ENCODE results near the gene CCDC39. TPM values are rescaled to one million over a fixed set of nuclear protein-coding genes. Genes with fewer than 3 reads are reported as not detected.

Gene CCDC39
- total RNA-seq = 0.05 TPM
- polyA plus RNA-seq = 0.02 TPM
- long read RNA-seq, donor 1 = 0 reads
- long read RNA-seq, donor 2 = 0 reads
- long read RNA-seq, donor 3 = 0 reads
- long read RNA-seq, donor 4 = 0 reads
- long read RNA-seq, donor 5 = 0 reads
- long read RNA-seq, donor 6 = 0 reads
- long read RNA-seq, donor 7, partial matches to known transcripts = 42 of 51 reads
- long read RNA-seq, donor 7, other reads (novel, unspliced or antisense) = 9 of 51 reads
- long read RNA-seq, donor 8 = 0 reads
- long read RNA-seq, donor 9 = 0 reads
- long read RNA-seq, donor 10 = 0 reads

DNA sequence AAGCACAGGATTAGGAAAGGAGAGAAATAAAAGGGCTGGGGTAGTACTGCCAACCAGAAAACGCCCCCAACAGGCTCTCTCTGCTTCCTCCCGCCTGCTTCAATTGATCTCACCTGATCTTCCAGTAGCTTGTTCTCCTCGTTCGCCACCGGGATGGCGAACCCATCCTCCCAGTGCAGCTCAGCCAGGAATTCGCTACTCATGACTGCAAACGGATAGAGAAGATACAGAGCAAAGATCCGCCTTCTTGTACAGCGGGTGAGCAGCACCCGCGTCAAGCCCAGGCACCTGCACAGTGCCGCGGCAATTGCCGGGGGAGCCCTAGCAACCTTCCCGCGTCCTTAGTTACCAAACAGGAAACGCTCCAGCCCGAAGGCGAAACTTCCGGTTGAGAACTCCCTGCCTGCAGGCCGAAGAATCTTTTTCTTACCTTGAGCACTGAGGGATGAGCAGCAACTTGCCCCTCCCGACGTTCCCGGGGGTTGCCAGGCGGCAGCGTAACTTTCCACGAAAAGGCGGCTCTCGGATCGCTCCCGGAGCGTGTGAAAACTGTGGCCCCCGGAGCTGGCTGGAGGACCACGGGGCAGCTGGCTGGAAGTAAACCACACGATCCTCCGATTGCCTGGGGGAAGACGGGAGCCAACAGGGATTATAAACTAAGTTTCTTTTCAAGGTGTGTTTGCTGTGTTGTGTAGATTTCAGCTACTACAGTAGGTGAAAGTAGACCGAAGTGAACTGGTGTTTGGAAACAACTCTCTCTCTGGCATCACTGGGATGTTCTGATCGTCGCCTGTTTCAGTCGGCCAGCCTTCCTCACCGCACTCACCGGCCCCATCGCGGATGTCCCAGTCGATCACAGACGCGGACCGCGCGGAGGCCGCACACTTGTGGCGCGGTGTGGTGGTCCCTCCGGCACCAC is at the start of gene CCDC39:
Gene CCDC39 (minus strand): TSS at position 312 of the 919 bp plus-strand sequence. CDS start 109 bp downstream, at position 203.
- peak; percentile 50 to 86 (median 70) for DNase-seq (ENCODE audit: low read depth in 6 of 9, low spot score in 9 of 9)
- H3K9me3 ChIP-seq (ENCODE audit: control insufficient read depth in 2 of 2, insufficient read depth in 1 of 2, low read length in 1 of 2) = no peaks in the 10 kb centered on the region
- peaks cover 15 to 25% of the 10 kb centered on the region in 2 donors for H3K27me3 ChIP-seq (ENCODE audit: control insufficient read depth in 2 of 2, insufficient read depth in 1 of 2, low read length in 1 of 2)
- H3K36me3 ChIP-seq (ENCODE audit: control insufficient read depth in 2 of 2, insufficient read depth in 2 of 2, low read length in 1 of 2) = no peaks in the 10 kb centered on the region
- H3K4me1 ChIP-seq (ENCODE audit: control insufficient read depth in 2 of 2, insufficient read depth in 2 of 2, low read length in 2 of 2) = peaks cover 8 to 12% of the 10 kb centered on the region in 2 donors
- H3K27ac ChIP-seq (ENCODE audit: low read depth in 1 of 2, low read length in 1 of 2) = no peak within 1 kb of the TSS
- H3K4me3 ChIP-seq (ENCODE audit: low read length in 2 of 2) = peak within 1 kb of the TSS; percentile 46 to 52
- 2% methylated on average over 56 of the region's 56 CpGs for WGBS

DNA sequence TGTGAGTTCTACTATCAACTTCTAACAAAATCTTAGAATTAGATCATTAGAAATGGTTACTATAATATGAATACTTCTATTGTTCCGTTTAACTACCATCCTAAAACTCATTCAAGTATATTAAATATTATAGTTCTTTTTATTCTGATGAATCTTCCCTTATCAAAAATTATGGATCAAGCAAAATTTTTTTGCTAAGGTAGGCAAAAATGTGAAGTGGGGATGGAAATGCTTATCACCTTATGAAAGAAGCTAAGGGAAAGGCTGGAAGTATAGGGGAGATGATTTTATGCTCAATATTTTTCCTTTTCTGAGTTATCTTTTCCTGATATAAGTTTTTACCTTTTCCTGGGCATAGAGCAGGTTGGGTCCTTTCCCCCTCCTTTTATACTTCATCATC is 40.7 kb upstream of the CCDC39 start:
- Histone ChIP-seq H3K27ac (ENCODE audit: low read depth in 1 of 2, low read length in 1 of 2) (no peak overlapping the region), H3K27me3 (ENCODE audit: control insufficient read depth in 2 of 2, insufficient read depth in 1 of 2, low read length in 1 of 2) (no peaks in the 10 kb centered on the region), H3K36me3 (ENCODE audit: control insufficient read depth in 2 of 2, insufficient read depth in 2 of 2, low read length in 1 of 2) (no peaks in the 10 kb centered on the region), H3K9me3 (ENCODE audit: control insufficient read depth in 2 of 2, insufficient read depth in 1 of 2, low read length in 1 of 2) (no peaks in the 10 kb centered on the region), H3K4me1 (ENCODE audit: control insufficient read depth in 2 of 2, insufficient read depth in 2 of 2, low read length in 2 of 2) (no peaks in the 10 kb centered on the region), H3K4me3 (ENCODE audit: low read length in 2 of 2) (no peak overlapping the region)
- DNase-seq (ENCODE audit: low read depth in 6 of 9, low spot score in 9 of 9) = no peak
- WGBS = 54% methylated on average over 1 of the region's 1 CpG

DNA sequence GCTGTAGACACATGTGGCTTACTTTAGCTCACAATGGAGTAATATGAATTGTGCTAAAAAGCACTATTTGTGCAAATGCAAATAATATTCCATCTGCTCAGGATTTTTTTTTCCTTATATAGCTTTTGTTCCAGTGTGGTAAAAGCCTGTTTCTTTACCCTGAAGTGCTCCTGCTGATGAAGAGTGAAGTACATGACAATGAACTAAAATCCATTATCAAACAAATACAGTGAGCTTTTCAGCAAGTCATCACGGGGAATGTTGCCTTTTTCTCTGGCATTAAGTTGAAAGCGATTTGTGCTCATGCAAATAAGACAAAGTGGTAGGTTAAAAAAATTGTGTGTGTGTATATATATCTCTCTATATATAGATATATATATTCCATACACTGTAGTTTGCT is 28.6 kb upstream of the CCDC39 start:
- H3K27me3 ChIP-seq (ENCODE audit: control insufficient read depth in 2 of 2, insufficient read depth in 1 of 2, low read length in 1 of 2) = no peaks in the 10 kb centered on the region
- H3K4me1 ChIP-seq (ENCODE audit: control insufficient read depth in 2 of 2, insufficient read depth in 2 of 2, low read length in 2 of 2) = no peaks in the 10 kb centered on the region
- WGBS = 64% methylated on average over 2 of the region's 2 CpGs
- no peaks in the 10 kb centered on the region for H3K9me3 ChIP-seq (ENCODE audit: control insufficient read depth in 2 of 2, insufficient read depth in 1 of 2, low read length in 1 of 2)
- no peak for DNase-seq (ENCODE audit: low read depth in 6 of 9, low spot score in 9 of 9)
- H3K36me3 ChIP-seq (ENCODE audit: control insufficient read depth in 2 of 2, insufficient read depth in 2 of 2, low read length in 1 of 2) = no peaks in the 10 kb centered on the region
- H3K4me3 ChIP-seq (ENCODE audit: low read length in 2 of 2) = no peak overlapping the region
- H3K27ac ChIP-seq (ENCODE audit: low read depth in 1 of 2, low read length in 1 of 2) = no peak overlapping the region

DNA sequence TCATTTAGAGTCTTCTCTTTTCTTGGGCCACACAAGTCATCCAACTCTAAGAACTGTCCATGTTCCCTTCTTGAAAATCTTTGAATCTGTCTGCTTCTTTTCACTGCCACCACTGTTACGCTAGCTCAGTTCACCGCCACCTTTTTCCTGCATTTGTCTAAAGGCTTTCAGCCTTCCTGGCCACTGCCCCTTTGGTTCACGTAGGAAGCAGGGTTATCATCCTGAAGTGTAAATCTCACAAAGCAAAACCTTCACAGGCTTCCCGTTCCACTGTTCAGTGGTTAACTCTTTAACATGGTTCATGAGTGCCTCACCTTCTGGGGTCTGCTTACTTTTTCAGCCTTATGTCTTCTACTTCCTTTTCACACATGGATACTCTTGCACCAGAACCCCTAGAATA is 26.3 kb upstream of the CCDC39 start:
- H3K27ac ChIP-seq (ENCODE audit: low read depth in 1 of 2, low read length in 1 of 2) = no peak overlapping the region
- WGBS = 22% methylated on average over 4 of the region's 4 CpGs
- no peaks in the 10 kb centered on the region for H3K27me3 ChIP-seq (ENCODE audit: control insufficient read depth in 2 of 2, insufficient read depth in 1 of 2, low read length in 1 of 2)
- no peaks in the 10 kb centered on the region for H3K9me3 ChIP-seq (ENCODE audit: control insufficient read depth in 2 of 2, insufficient read depth in 1 of 2, low read length in 1 of 2)
- DNase-seq (ENCODE audit: low read depth in 6 of 9, low spot score in 9 of 9) = no peak
- H3K4me3 ChIP-seq (ENCODE audit: low read length in 2 of 2) = no peak overlapping the region
- no peaks in the 10 kb centered on the region for H3K4me1 ChIP-seq (ENCODE audit: control insufficient read depth in 2 of 2, insufficient read depth in 2 of 2, low read length in 2 of 2)
- no peaks in the 10 kb centered on the region for H3K36me3 ChIP-seq (ENCODE audit: control insufficient read depth in 2 of 2, insufficient read depth in 2 of 2, low read length in 1 of 2)

DNA sequence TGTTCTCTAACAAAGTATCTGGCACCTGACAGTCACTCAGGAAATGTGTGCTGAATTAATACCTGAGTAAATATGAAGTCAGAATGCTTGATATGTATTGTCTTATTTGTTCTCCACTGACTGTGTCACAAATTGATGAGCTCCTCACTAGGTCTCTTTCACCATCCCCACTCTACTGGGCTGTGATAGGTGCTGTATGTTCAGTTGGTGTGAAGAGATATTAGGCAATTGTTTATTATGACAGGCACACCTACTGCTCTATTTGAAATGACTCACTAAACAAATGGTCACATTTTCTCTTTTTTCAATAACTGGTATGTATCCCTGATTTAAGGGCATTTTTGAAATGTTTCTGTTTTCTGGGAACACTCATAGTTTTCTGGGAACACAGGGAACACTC is 25.2 kb upstream of the CCDC39 start:
- no peaks in the 10 kb centered on the region for H3K36me3 ChIP-seq (ENCODE audit: control insufficient read depth in 2 of 2, insufficient read depth in 2 of 2, low read length in 1 of 2)
- H3K4me3 ChIP-seq (ENCODE audit: low read length in 2 of 2) = no peak overlapping the region
- DNase-seq (ENCODE audit: low read depth in 6 of 9, low spot score in 9 of 9) = no peak
- no peak overlapping the region for H3K27ac ChIP-seq (ENCODE audit: low read depth in 1 of 2, low read length in 1 of 2)
- no peaks in the 10 kb centered on the region for H3K27me3 ChIP-seq (ENCODE audit: control insufficient read depth in 2 of 2, insufficient read depth in 1 of 2, low read length in 1 of 2)
- H3K9me3 ChIP-seq (ENCODE audit: control insufficient read depth in 2 of 2, insufficient read depth in 1 of 2, low read length in 1 of 2) = no peaks in the 10 kb centered on the region
- no peaks in the 10 kb centered on the region for H3K4me1 ChIP-seq (ENCODE audit: control insufficient read depth in 2 of 2, insufficient read depth in 2 of 2, low read length in 2 of 2)

DNA sequence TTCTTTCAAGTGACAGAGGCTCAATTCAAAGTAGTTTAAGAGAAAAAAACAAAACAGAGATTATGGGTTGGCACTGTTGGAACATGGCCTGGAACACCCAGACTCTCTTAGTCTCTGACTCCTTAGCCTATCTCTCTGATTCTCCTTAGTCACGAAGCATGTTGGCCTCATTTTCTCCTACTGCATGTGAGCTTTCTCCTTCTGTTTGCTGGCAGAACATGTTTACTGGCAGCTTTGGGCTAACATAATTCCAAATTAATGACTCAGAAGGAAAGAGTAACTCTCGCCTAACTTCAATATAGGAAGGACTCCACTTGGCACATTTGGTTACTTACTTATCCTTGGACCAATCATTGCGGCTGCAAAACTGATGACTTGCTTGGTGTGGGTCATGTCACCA is 21.7 kb upstream of the CCDC39 start:
- no peaks in the 10 kb centered on the region for H3K36me3 ChIP-seq (ENCODE audit: control insufficient read depth in 2 of 2, insufficient read depth in 2 of 2, low read length in 1 of 2)
- no peak overlapping the region for H3K27ac ChIP-seq (ENCODE audit: low read depth in 1 of 2, low read length in 1 of 2)
- no peaks in the 10 kb centered on the region for H3K4me1 ChIP-seq (ENCODE audit: control insufficient read depth in 2 of 2, insufficient read depth in 2 of 2, low read length in 2 of 2)
- 96% methylated on average over 3 of the region's 3 CpGs for WGBS
- H3K4me3 ChIP-seq (ENCODE audit: low read length in 2 of 2) = no peak overlapping the region
- H3K9me3 ChIP-seq (ENCODE audit: control insufficient read depth in 2 of 2, insufficient read depth in 1 of 2, low read length in 1 of 2) = no peaks in the 10 kb centered on the region
- DNase-seq (ENCODE audit: low read depth in 6 of 9, low spot score in 9 of 9) = no peak
- no peaks in the 10 kb centered on the region for H3K27me3 ChIP-seq (ENCODE audit: control insufficient read depth in 2 of 2, insufficient read depth in 1 of 2, low read length in 1 of 2)

DNA sequence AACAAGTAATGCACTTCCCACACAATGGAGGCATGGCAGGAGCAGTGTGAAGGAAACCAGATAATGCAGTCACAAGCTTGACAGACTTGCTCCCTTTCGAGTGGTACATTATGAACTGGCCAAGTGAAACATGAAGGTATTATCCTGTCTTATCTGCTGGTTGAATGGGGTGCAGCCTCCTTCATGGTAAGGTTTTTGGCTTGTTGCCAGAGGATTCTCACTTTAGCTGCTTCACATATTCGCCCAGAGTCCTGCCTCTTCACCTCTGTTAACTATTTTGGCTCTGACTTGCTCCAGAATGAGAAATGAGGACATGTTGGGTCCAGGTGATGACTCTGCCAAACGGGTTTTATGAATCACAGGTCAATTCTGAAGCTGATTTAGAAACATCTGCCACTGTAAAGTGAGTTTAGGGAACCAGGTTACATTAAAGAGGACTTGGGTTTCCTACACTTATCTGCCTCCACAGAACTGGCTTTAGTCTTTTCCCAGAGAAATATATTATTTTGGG is 19.5 kb upstream of the CCDC39 start:
- H3K4me3 ChIP-seq (ENCODE audit: low read length in 2 of 2) = no peak overlapping the region
- H3K36me3 ChIP-seq (ENCODE audit: control insufficient read depth in 2 of 2, insufficient read depth in 2 of 2, low read length in 1 of 2) = no peaks in the 10 kb centered on the region
- H3K9me3 ChIP-seq (ENCODE audit: control insufficient read depth in 2 of 2, insufficient read depth in 1 of 2, low read length in 1 of 2) = no peaks in the 10 kb centered on the region
- no peak for DNase-seq (ENCODE audit: low read depth in 6 of 9, low spot score in 9 of 9)
- no peaks in the 10 kb centered on the region for H3K27me3 ChIP-seq (ENCODE audit: control insufficient read depth in 2 of 2, insufficient read depth in 1 of 2, low read length in 1 of 2)
- no peak overlapping the region for H3K27ac ChIP-seq (ENCODE audit: low read depth in 1 of 2, low read length in 1 of 2)
- 54% methylated on average over 3 of the region's 3 CpGs for WGBS
- H3K4me1 ChIP-seq (ENCODE audit: control insufficient read depth in 2 of 2, insufficient read depth in 2 of 2, low read length in 2 of 2) = no peaks in the 10 kb centered on the region

DNA sequence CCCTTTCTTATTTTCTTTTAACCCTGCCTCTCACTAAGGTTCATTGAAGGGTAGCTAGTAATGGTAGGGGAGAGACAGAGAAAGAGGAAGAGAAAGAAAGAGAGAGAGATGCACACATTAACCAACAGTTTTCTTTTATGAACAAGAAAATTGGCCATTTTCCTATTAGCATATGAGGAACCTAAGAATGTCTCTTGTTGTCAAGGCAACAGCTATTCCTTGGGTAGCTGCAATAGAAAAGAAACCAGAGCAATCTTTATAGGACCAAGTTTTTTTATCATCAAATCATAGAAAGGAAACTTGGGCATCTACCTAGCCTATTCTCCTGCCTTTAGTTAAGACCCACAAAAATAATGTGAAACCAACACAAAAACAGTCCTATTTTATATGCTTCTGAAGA is 15.0 kb upstream of the CCDC39 start:
- H3K4me3 ChIP-seq (ENCODE audit: low read length in 2 of 2) = no peak overlapping the region
- H3K4me1 ChIP-seq (ENCODE audit: control insufficient read depth in 2 of 2, insufficient read depth in 2 of 2, low read length in 2 of 2) = no peaks in the 10 kb centered on the region
- no peak overlapping the region for H3K27ac ChIP-seq (ENCODE audit: low read depth in 1 of 2, low read length in 1 of 2)
- no peaks in the 10 kb centered on the region for H3K27me3 ChIP-seq (ENCODE audit: control insufficient read depth in 2 of 2, insufficient read depth in 1 of 2, low read length in 1 of 2)
- no peaks in the 10 kb centered on the region for H3K36me3 ChIP-seq (ENCODE audit: control insufficient read depth in 2 of 2, insufficient read depth in 2 of 2, low read length in 1 of 2)
- no peaks in the 10 kb centered on the region for H3K9me3 ChIP-seq (ENCODE audit: control insufficient read depth in 2 of 2, insufficient read depth in 1 of 2, low read length in 1 of 2)
- DNase-seq (ENCODE audit: low read depth in 6 of 9, low spot score in 9 of 9) = no peak

DNA sequence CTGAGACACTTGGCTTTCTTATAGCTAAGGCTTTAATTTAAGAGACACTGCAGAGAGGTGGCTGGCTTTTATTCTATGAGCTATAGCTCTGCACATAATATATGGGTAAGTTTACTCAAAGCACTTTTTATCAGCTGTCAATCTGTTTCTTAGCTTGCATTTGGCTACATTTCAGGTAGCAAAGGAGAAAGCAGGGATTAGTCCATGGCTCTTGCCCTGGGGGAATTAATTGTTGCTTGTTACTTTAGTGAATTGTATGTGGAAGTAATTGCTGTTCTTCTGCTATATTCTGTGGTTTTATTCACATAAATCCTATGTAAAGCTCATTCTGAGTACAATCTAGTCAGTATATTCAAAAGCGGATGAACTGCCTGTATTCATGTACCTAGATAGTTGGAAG is 14.4 kb upstream of the CCDC39 start:
- Histone ChIP-seq H3K27me3 (ENCODE audit: control insufficient read depth in 2 of 2, insufficient read depth in 1 of 2, low read length in 1 of 2) (no peaks in the 10 kb centered on the region), H3K4me3 (ENCODE audit: low read length in 2 of 2) (no peak overlapping the region), H3K4me1 (ENCODE audit: control insufficient read depth in 2 of 2, insufficient read depth in 2 of 2, low read length in 2 of 2) (no peaks in the 10 kb centered on the region), H3K36me3 (ENCODE audit: control insufficient read depth in 2 of 2, insufficient read depth in 2 of 2, low read length in 1 of 2) (no peaks in the 10 kb centered on the region), H3K27ac (ENCODE audit: low read depth in 1 of 2, low read length in 1 of 2) (no peak overlapping the region), H3K9me3 (ENCODE audit: control insufficient read depth in 2 of 2, insufficient read depth in 1 of 2, low read length in 1 of 2) (no peaks in the 10 kb centered on the region)
- no peak for DNase-seq (ENCODE audit: low read depth in 6 of 9, low spot score in 9 of 9)
- WGBS = 93% methylated on average over 1 of the region's 1 CpG

All from thymus (tissue), 14 donors.